GM21528 (cell line): ENCODE measurements around the gene FOXD2.
"Not testable (repeated sequence)": the region's sequence is repeated elsewhere in the genome, so short reads cannot be mapped to it uniquely, and the experiment has no call there.

Experiments
- ATAC-seq: cut with Tn5 transposase; IDR thresholded peaks from one replicate; pipeline ENCODE4 v1.9.1; 2021; ENCODE audit warnings: mild to moderate bottlenecking, moderate library complexity; ENCODE audit not compliant: unreplicated experiment, low FRiP score

The FOXD2 gene

GRCh38 chr1:47439017-47439818, 1.4 kb downstream of the FOXD2 start:
- no peak for ATAC-seq

DNA sequence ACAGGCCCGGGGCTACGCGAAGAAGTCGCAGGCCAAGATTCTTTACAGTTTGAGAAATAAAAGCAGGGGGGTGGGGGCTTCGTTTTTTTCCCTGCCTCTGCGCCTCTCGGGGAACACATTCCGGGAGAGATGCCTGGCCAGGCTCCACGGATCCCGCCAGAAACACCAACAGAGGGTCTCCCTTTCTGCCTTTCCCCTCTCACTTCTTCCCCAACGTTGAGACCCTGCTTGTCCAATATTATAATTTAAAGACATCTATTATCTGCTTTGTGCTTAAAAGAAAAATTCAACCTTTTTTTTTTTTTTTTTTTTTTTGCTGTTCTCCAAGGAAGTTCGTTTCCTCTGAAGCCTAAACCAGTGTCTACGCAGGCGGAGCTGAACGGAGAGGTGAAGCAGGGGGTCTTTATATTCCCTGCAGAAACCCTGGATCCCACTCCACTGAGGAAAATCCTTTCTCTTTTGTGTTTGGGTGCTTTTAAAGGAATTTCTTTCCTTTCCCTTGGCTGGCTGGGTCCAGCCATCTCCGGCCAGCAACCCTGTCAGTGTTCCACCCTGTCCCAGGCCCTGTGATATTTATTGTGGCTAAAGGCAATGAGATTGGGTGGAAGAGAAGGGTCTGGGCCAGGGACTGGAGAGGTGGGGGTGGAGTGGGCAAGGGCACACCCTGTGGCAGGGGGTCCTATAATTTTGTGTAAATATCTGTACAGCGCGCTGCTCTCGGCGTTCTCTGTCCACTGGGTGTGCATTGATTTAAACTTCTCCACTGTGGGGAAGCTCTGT, 2.2 kb downstream of the FOXD2 start:
- no peak for ATAC-seq

DNA sequence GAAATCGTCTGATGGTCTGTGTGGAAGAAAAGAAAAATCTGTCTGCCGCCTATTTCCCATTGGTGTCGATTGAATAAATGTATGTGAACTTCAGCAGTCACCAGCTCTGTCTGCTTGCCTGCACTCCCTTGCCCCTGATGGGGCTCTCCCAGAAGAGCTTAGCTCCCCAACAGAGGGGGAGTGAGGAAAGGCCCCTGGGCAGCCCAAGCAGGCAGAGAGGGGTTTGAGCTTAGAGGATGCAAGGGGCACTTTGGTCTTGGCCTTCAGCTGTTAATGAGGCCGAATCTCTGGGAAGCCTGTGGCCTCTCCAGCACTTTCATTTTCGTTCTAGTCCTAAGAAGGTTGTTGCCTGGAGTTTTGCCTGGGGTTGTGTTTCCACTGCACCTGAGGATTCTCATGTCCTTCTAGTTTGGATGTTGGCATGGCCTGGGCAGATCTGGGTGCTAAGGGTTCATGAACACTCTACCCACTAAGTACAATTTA, 2.8 kb downstream of the FOXD2 start:
- ATAC-seq = no peak

GRCh38 chr1:47441450-47442106, 3.7 kb downstream of the FOXD2 start:
- ATAC-seq = no peak

DNA sequence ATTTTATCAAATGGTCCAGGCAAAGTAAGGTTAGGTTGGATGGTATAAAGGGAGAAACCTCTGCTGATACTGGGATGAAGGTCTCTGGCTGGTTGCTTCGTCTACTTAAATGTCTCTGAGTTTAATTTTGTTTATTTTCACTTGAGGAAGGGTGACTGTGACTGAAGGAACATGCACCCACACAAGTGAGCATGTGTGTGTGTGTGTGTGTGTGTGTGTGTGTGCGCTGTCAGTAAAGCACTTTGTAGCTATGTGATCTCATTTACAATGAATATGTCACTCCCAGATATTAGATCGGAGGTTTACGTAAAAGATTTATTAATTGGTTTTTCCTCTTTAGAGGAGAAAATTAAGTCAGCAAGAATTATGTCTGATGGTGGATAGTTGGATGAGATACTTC, 4.4 kb downstream of the FOXD2 start:
- no peak for ATAC-seq

- ATAC-seq = no peak
These were observed 5.1 kb downstream of the FOXD2 start for GRCh38 chr1:47442842-47443529.

- no peak for ATAC-seq
These were observed 5.9 kb downstream of the FOXD2 start for GRCh38 chr1:47443530-47444296.

- ATAC-seq = no peak
These were observed 6.4 kb downstream of the FOXD2 start for GRCh38 chr1:47444297-47444561.

DNA sequence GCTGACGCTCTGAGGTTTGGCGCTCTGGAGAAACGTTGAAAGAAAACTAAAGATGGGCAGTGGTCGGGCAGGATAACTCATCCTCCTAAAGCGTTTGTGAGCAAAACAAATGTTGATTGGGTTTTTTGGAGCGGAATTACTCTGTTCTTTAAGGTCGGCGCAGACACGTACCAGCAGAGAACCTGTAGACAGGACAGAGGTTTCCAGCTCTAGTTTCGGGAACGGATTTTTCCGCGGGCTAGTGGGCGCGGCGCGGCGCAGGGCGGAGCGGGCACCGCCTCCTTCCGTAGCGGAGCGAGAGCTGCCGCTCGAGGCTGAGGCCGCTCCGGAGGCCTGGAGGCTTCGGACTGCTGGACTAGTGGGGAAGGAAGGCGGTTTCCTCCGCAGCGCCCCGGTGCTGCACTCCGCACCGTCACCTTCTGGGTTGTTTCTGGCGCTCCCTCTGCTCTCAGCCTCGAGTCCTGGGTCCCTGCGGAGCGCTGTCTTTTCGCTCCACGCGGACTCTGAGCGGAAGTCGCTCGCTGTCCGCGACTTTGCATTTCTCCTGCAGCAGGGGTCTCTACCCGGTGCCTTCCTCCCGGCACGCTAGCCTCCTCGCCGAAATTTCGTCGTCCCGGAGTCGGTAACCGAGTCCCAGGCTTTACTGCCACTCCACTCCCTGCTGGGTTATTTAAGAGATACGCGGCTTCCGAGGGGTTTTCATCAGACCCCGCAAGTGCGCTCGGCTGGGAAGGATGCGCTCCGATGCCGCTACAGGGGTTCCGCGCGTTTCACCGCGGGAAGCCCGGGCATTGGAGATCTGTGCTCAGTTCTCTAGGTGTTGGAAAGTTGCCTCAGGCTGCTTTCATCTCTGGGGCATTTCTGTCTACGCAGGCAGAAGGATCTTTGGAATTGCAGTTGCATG, 7.0 kb downstream of the FOXD2 start:
- ATAC-seq = no peak

DNA sequence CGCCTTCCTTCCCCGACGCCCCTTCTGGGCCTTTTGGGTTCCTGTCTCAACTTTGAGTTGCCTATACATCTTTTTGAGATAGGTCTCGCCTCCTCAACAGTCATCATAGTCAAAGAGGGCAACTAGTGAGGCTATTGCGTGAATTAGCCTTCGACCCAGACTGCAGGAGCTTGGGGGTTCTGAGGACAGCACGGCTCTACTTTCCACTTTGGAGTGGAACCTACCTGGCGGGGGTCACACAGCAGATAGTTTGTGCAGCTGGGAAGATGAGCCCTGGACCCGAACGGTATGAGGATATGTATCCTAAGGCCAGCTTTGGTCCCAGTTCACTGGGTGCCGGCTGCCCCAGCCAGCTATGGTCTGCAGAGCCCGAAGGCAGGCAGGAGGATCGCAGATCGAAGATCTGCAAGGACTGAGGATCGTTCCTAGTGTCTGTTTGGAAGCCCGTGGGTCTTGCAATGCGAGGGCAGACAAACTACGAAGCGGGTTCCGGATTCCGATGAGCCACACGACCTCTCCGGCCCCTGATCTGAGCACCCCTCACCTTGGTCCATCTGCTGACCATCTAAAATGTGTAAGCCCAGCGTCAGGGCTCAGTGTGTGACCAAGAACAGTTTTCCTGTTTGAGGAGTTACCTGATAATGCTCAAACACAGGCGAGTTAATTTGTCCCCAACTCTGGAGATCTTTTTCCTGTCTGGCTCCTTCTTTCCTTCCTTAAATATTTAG, 8.1 kb downstream of the FOXD2 start:
- no peak for ATAC-seq

DNA sequence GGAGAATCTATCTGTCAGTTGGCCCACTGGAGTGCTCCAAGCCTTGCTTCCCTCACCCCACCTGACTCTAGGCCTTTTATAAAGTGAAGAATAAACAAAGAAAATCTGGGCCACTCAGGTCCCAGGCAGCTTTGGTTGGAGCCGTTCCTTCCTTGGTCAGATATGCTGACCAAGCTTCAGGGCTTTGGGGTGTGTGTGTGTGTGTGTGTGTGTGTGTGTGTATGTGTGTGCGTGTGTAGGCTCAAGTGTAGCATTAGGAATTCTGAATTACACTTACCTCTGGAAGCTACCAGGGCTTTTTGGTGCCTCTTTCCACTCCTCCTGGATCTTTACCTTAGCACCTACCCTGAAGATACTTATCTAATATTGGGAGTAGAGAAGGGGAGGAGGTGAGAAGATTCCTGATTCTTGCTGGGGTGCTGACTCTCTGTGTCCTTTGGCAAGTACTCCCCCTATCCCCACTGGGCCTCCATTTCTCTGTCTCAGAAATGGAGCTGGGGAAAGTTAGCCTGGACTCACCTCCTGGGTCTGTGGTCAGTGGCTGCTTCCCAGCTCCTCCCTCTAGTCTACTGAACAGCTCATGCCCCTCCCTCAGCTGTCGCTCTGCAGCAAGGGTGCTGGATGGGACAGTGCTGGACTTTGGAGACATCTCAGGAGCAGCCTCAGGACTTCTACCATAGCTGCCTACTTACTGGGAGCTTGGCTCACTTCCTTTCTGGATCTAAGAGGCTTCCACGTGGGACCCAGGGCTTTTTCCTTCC, 10.8 kb downstream of the FOXD2 start:
- no peak for ATAC-seq

GRCh38 chr1:47449822-47450552, 12.1 kb downstream of the FOXD2 start:
- no peak for ATAC-seq

DNA sequence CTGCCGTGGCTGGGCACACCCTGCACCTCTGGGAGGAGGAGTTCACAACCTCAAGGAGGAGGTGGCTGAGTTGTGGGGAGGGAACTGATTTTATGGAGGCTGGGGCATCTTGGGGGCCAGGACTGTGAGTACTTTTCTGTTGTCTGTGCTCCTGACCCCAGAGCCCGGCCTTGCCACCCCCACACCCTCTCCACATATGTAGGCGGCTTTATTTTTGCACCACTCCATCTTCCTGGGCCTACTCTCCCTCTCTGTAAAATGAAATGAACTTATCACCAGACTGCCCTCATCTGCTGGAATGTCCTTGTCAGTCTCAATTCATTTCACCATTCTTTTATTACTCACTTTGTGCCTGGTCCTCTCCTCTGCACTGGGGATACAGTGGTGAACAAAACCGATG, 12.8 kb downstream of the FOXD2 start:
- ATAC-seq = no peak

GRCh38 chr1:47452426-47452825, 14.6 kb downstream of the FOXD2 start:
- ATAC-seq = no peak

DNA sequence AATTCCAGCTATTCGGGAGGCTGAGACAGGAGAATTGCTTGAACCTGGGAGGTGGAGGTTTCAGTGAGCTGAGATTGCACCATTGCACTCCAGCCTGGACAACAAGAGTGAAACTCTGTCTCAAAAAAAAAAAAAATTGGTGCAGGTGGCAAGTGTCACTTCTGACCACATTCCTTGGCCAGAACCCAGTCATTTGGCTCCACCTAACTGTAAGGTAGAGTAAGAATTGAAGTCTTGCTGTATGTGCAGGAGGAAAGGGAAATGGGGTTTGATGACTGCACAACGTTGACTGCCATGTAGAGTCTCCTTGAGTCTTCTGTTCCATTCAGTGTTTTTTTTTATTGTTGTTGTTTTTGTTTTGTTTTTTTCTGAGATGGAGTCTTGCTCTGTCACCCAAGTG, 16.1 kb downstream of the FOXD2 start:
- not testable (repeated sequence) for ATAC-seq

GRCh38 chr1:47456250-47456649, 18.4 kb downstream of the FOXD2 start:
- ATAC-seq = no peak

DNA sequence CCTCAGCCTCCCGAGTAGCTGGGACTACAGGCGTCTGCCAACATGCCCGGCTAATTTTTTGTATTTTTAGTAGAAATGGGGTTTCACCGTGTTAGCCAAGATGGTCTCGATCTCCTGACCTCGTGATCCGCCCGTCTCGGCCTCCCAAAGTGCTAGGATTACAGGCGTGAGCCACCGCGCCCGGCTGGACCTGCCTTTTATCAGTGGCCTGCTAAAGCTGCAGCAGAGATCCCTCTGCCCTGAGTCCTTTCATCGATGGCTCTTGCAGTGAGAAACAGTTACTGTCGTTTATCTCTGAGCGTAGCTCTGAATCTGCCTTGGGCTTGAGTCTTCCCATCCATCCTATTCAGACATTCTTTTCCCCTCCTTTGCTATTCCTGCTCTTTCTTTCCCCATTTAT, 19.7 kb downstream of the FOXD2 start:
- not testable (repeated sequence) for ATAC-seq
